ENCODE data around the gene HCN2. TPM values are rescaled to one million over a fixed set of nuclear protein-coding genes. Genes with fewer than 3 reads are reported as not detected.

Gene HCN2
- total and polyA plus RNA-seq, 2 of the 13 experiments (the other 11 are each of a cell fraction or from before 2014, with no cell fraction given): 0.01 TPM; not detected in 1

- TF ChIP-seq TEF (CRISPR knock-in tag; IDR thresholded peaks at IDR 0.05) (no peak), NKX3-1 (CRISPR knock-in tag; IDR thresholded peaks at IDR 0.05) (no peak; the same call in 1 of the 2 replicates), ZNF513 (CRISPR knock-in tag; conservative IDR thresholded peaks at IDR 0.05) (no peak), NR2C2 (CRISPR knock-in tag; IDR thresholded peaks at IDR 0.05; ENCODE audit: borderline replicate concordance) (no peak), ZNF574 (CRISPR knock-in tag; IDR thresholded peaks at IDR 0.05) (peak; percentile 92), E2F2 (CRISPR knock-in tag; IDR thresholded peaks at IDR 0.05; ENCODE audit: borderline replicate concordance) (0 out of 2 replicates have a peak, but pooled peaks have one; percentile 17), SRF (IDR thresholded peaks at IDR 0.05; ENCODE audit: low read depth, low read length) (no peak), ZGPAT (CRISPR knock-in tag; IDR thresholded peaks at IDR 0.05) (peak; percentile 63), THAP9 (CRISPR knock-in tag; IDR thresholded peaks at IDR 0.05; ENCODE audit: borderline replicate concordance) (peak; percentile 76; the same call in 1 of the 2 replicates), AKAP8 (CRISPR knock-in tag; IDR thresholded peaks at IDR 0.05) (peak; percentile 100), PBX2 (CRISPR knock-in tag; IDR thresholded peaks at IDR 0.05) (no peak), KDM4B (CRISPR knock-in tag; IDR thresholded peaks at IDR 0.05) (peak; percentile 27; the same call in 1 of the 2 replicates), KLF9 (CRISPR knock-in tag; IDR thresholded peaks at IDR 0.05; ENCODE audit: low read depth) (peak; percentile 37; the same call in 1 of the 2 replicates), ARNT (IDR thresholded peaks at IDR 0.05) (no peak), ZFP36 (IDR thresholded peaks at IDR 0.05; ENCODE audit: borderline replicate concordance, low read depth, low read length, partially characterized antibody) (no peak), ZNF652 (CRISPR knock-in tag; IDR thresholded peaks at IDR 0.05; ENCODE audit: borderline replicate concordance, low read depth) (0 out of 2 replicates have a peak, but pooled peaks have one; percentile 26)
These were observed 5.3 kb upstream of the HCN2 start (continued) for GRCh38 chr19:584240-585001.

Measured in HepG2 (cell line).